HEK293 (cell line): ENCODE data around the gene RBFOX2.

Experiments
- CTCF ChIA-PET: fragments of 350-600 bp; formaldehyde crosslinking; extraction: SDS; loops from one replicate; lab custom pipeline; 2021; ENCODE audit warnings: antibody characterized with exemption; lab: Yijun Ruan, JAX
- POLR2A ChIA-PET: fragments of 300-600 bp; formaldehyde crosslinking; extraction: SDS; loops from one replicate; lab custom pipeline; 2020; ENCODE audit warnings: antibody characterized with exemption, inconsistent platforms; lab: Yijun Ruan, JAX
- H3K27ac ChIP-seq: fragments of 200-500 bp; sonication (Bioruptor generic); 2 replicates; pipeline ENCODE4 v1.5.1; 2014; ENCODE audit warnings: low read depth, low read length, control low read depth, inconsistent platforms; ENCODE audit errors: extremely low read depth
- H3K36me3 ChIP-seq, 2 experiments: fragments of 200-500 bp in 1 of 2; sonication (Bioruptor generic) in 1 of 2; 1 replicate in 1 of 2; 2 replicates in 1 of 2; pipeline ENCODE4 v1.5.1; 2014 to 2017; ENCODE audit warnings: inconsistent platforms in 2 of 2, low read length in 2 of 2; ENCODE audit not compliant: control insufficient read depth in 2 of 2, insufficient read depth in 1 of 2
- H3K4me1 ChIP-seq: fragments of 200-500 bp; sonication (Bioruptor generic); 2 replicates; pipeline ENCODE4 v1.5.1; 2014; ENCODE audit warnings: mild to moderate bottlenecking, low read length, inconsistent platforms; ENCODE audit not compliant: control insufficient read depth, insufficient read depth
- H3K4me3 ChIP-seq: 2 replicates; pipeline ENCODE4 v1.5.1; 2011; ENCODE audit warnings: low read depth, mild to moderate bottlenecking, control low read depth, low read length, moderate library complexity
- H3K9me3 ChIP-seq: fragments of 200-500 bp; sonication (Bioruptor generic); 2 replicates; pipeline ENCODE4 v1.5.1; 2014; ENCODE audit warnings: low read depth, low read length, inconsistent platforms; ENCODE audit not compliant: control insufficient read depth, insufficient read depth
- GLIS1 ChIP-seq: fragments of 450-650 bp; formaldehyde crosslinking; IDR thresholded peaks from 2 replicates; pipeline ENCODE4 v1.5.1; 2016; ENCODE audit warnings: missing biosample characterization, missing genetic modification characterization
- KLF7 ChIP-seq: fragments of 450-650 bp; formaldehyde crosslinking; IDR thresholded peaks from 2 replicates; pipeline ENCODE4 v1.5.1; 2016; ENCODE audit warnings: missing biosample characterization, missing genetic modification characterization, borderline replicate concordance
- KLF8 ChIP-seq: fragments of 450-650 bp; formaldehyde crosslinking; IDR thresholded peaks from 2 replicates; pipeline ENCODE4 v1.5.1; 2016; ENCODE audit warnings: missing biosample characterization, missing genetic modification characterization
- KLF9 ChIP-seq: fragments of 450-650 bp; formaldehyde crosslinking; IDR thresholded peaks from 2 replicates; pipeline ENCODE4 v1.5.1; 2016; ENCODE audit warnings: missing biosample characterization, missing genetic modification characterization, low read depth
- PBX3 ChIP-seq: sonication (generic); formaldehyde crosslinking; IDR thresholded peaks from 2 replicates; pipeline ENCODE4 v1.8.1; 2022; ENCODE audit warnings: mild to moderate bottlenecking, moderate library complexity, missing genetic modification reagents
- YY1 ChIP-seq: fragments of 450-650 bp; formaldehyde crosslinking; IDR thresholded peaks from 2 replicates; pipeline ENCODE4 v1.5.1; 2018; ENCODE audit warnings: missing biosample characterization, missing genetic modification characterization
- ZBTB11 ChIP-seq: fragments of 450-650 bp; formaldehyde crosslinking; conservative IDR thresholded peaks from 2 replicates; pipeline ENCODE4 v1.5.1; 2016; ENCODE audit warnings: low read depth, missing biosample characterization, missing genetic modification characterization
- ZBTB6 ChIP-seq: fragments of 450-650 bp; formaldehyde crosslinking; IDR thresholded peaks from 2 replicates; pipeline ENCODE4 v1.5.1; 2017; ENCODE audit warnings: missing biosample characterization, missing genetic modification characterization
- ZFP69B ChIP-seq: fragments of 450-650 bp; formaldehyde crosslinking; IDR thresholded peaks from 2 replicates; pipeline ENCODE4 v1.5.1; 2016; ENCODE audit warnings: missing biosample characterization, missing genetic modification characterization
- ZNF157 ChIP-seq: fragments of 450-650 bp; formaldehyde crosslinking; IDR thresholded peaks from 2 replicates; pipeline ENCODE4 v1.5.1; 2016; ENCODE audit warnings: missing biosample characterization, missing genetic modification characterization
- ZNF202 ChIP-seq: fragments of 450-650 bp; formaldehyde crosslinking; IDR thresholded peaks from 2 replicates; pipeline ENCODE4 v1.5.1; 2016; ENCODE audit warnings: missing biosample characterization, missing genetic modification characterization, borderline replicate concordance
- ZNF211 ChIP-seq: fragments of 450-650 bp; formaldehyde crosslinking; IDR thresholded peaks from 2 replicates; pipeline ENCODE4 v1.5.1; 2016; ENCODE audit warnings: low read depth, missing biosample characterization, missing genetic modification characterization
- ZNF292 ChIP-seq: fragments of 450-650 bp; formaldehyde crosslinking; IDR thresholded peaks from 2 replicates; pipeline ENCODE4 v1.5.1; 2016; ENCODE audit warnings: low read depth, missing biosample characterization, missing genetic modification characterization, borderline replicate concordance
- ZNF341 ChIP-seq: fragments of 450-650 bp; formaldehyde crosslinking; IDR thresholded peaks from 2 replicates; pipeline ENCODE4; 2016; ENCODE audit warnings: low read depth, missing biosample characterization, missing genetic modification characterization
- ZNF354C ChIP-seq: fragments of 450-650 bp; formaldehyde crosslinking; IDR thresholded peaks from 2 replicates; pipeline ENCODE4 v1.5.1; 2016; ENCODE audit warnings: missing biosample characterization, missing genetic modification characterization, low read depth, borderline replicate concordance
- ZNF501 ChIP-seq: fragments of 450-650 bp; formaldehyde crosslinking; IDR thresholded peaks from 2 replicates; pipeline ENCODE4 v1.5.1; 2016; ENCODE audit warnings: missing biosample characterization, missing genetic modification characterization
- ZNF555 ChIP-seq: fragments of 450-650 bp; formaldehyde crosslinking; conservative IDR thresholded peaks from 2 replicates; pipeline ENCODE4 v1.5.1; 2017; ENCODE audit warnings: missing biosample characterization, mild to moderate bottlenecking, missing genetic modification characterization, inconsistent platforms
- ZNF558 ChIP-seq: fragments of 450-650 bp; formaldehyde crosslinking; IDR thresholded peaks from 2 replicates; pipeline ENCODE4 v1.5.1; 2016; ENCODE audit warnings: missing biosample characterization, missing genetic modification characterization
- ZNF561 ChIP-seq: fragments of 450-650 bp; IDR thresholded peaks from 2 replicates; pipeline ENCODE4 v1.5.1; 2018; ENCODE audit warnings: missing biosample characterization, missing genetic modification characterization, borderline replicate concordance
- ZNF585B ChIP-seq: fragments of 450-650 bp; formaldehyde crosslinking; IDR thresholded peaks from 2 replicates; pipeline ENCODE4 v1.5.1; 2016; ENCODE audit warnings: missing biosample characterization, missing genetic modification characterization
- ZNF610 ChIP-seq: fragments of 450-650 bp; formaldehyde crosslinking; IDR thresholded peaks from 2 replicates; pipeline ENCODE4 v1.5.1; 2016; ENCODE audit warnings: missing biosample characterization, missing genetic modification characterization, borderline replicate concordance
- ZNF626 ChIP-seq: fragments of 450-650 bp; sonication (Bioruptor Pico); formaldehyde crosslinking; IDR thresholded peaks from 2 replicates; pipeline ENCODE4 v1.5.1; 2018; ENCODE audit warnings: missing biosample characterization, missing genetic modification characterization, inconsistent platforms
- ZNF670 ChIP-seq: fragments of 450-650 bp; formaldehyde crosslinking; IDR thresholded peaks from 2 replicates; pipeline ENCODE4 v1.5.1; 2016; ENCODE audit warnings: missing biosample characterization, missing genetic modification characterization, low read depth
- ZNF677 ChIP-seq: fragments of 450-650 bp; IDR thresholded peaks from 2 replicates; pipeline ENCODE4 v1.5.0; 2018; ENCODE audit warnings: missing biosample characterization, mild to moderate bottlenecking, missing genetic modification characterization, moderate library complexity
- ZNF692 ChIP-seq: fragments of 450-650 bp; formaldehyde crosslinking; IDR thresholded peaks from 2 replicates; pipeline ENCODE4 v1.5.1; 2016; ENCODE audit warnings: missing biosample characterization, missing genetic modification characterization
- ZNF701 ChIP-seq: fragments of 450-650 bp; formaldehyde crosslinking; IDR thresholded peaks from 2 replicates; pipeline ENCODE4 v1.5.1; 2016; ENCODE audit warnings: missing biosample characterization, missing genetic modification characterization
- ZNF837 ChIP-seq: fragments of 450-650 bp; formaldehyde crosslinking; IDR thresholded peaks from 2 replicates; pipeline ENCODE4 v1.5.1; 2016; ENCODE audit warnings: missing biosample characterization, missing genetic modification characterization

Gene RBFOX2

GRCh38 chr22:35914665-35915476 is 113.8 kb downstream of the RBFOX2 start (continued):
- TF ChIP-seq KLF7 (tag by site-specific recombination) (no peak), ZNF211 (no peak), ZNF837 (tag by site-specific recombination) (no peak), ZNF692 (tag by site-specific recombination) (peak; percentile 79), ZNF341 (tag by site-specific recombination) (peak; percentile 73), ZNF354C (no peak), ZNF701 (tag by site-specific recombination) (no peak), ZNF626 (tag by site-specific recombination) (no peak), ZNF610 (peak; percentile 83; the same call in 1 of the 2 replicates), ZNF677 (no peak), GLIS1 (tag by site-specific recombination) (peak; percentile 64), KLF8 (peak; percentile 75)

GRCh38 chr22:35914357-35914664 is 114.3 kb downstream of the RBFOX2 start:
- Histone ChIP-seq H3K27ac (peak overlapping the region; percentile 12), H3K4me1 (peaks cover 26% of the 10 kb centered on the region), H3K36me3 (no peaks in the 10 kb centered on the region), H3K9me3 (no peaks in the 10 kb centered on the region), H3K4me3 (no peak overlapping the region)
- POLR2A ChIA-PET: interaction anchor here (0.8 to 2.4 kb wide), 3 partner anchors 10 to 79 kb away, joined by 3 to 9 read pairs (median 8); no protein-coding TSS in a partner anchor
- CTCF ChIA-PET: interaction anchor here (0.7 to 2.8 kb wide), 5 partner anchors 13 to 283 kb away, joined by 3 to 8 read pairs (median 6); no protein-coding TSS in a partner anchor
- TF ChIP-seq GLIS1 (tag by site-specific recombination): no peak
- no peak for TF ChIP-seq KLF9
- no peak for TF ChIP-seq ZNF202
- no peak for TF ChIP-seq ZNF561 (tag by site-specific recombination)
- TF ChIP-seq ZNF585B (tag by site-specific recombination): no peak
- TF ChIP-seq ZBTB6 (tag by site-specific recombination): no peak
- no peak for TF ChIP-seq ZNF292 (tag by site-specific recombination)
- TF ChIP-seq ZNF670 (tag by site-specific recombination): no peak
- no peak for TF ChIP-seq ZNF558 (tag by site-specific recombination)
- TF ChIP-seq PBX3 (CRISPR knock-in tag): no peak
- no peak for TF ChIP-seq YY1 (tag by site-specific recombination)
- peak; percentile 60; the same call in 1 of the 2 replicates for TF ChIP-seq ZFP69B
- no peak for TF ChIP-seq ZNF555 (tag by site-specific recombination)
- no peak for TF ChIP-seq ZNF354C
- no peak for TF ChIP-seq ZBTB11 (tag by site-specific recombination)
- no peak for TF ChIP-seq ZNF501
- TF ChIP-seq ZNF692 (tag by site-specific recombination): peak; percentile 77
- TF ChIP-seq ZNF157 (tag by site-specific recombination): no peak
